A673 (cell line): ENCODE results near the gene FAM200C.

ENCODE experiments used
- CTCF ChIP-seq: fragments of 300-800, 200-600 bp; sonication (generic); conservative IDR thresholded peaks from 2 replicates; pipeline ENCODE4 v1.5.1; 2017; ENCODE audit warnings: low read depth, mild to moderate bottlenecking, antibody characterized with exemption, low read length, moderate library complexity, mixed read lengths
- EZH2 ChIP-seq: fragments of 200-600 bp; sonication (generic); IDR thresholded peaks from 2 replicates; pipeline ENCODE4 v1.6.1; 2017; ENCODE audit warnings: borderline replicate concordance, low read depth, mild to moderate bottlenecking, mixed read lengths, antibody characterized with exemption, low read length; ENCODE audit not compliant: poor library complexity, severe bottlenecking

- TF ChIP-seq EZH2 (peak; percentile 45), CTCF (no peak)
Measured at GRCh38 chr5:160369990-160370712, 29.7 kb downstream of the FAM200C start, which contains the start of gene C1QTNF2.
